ENCODE data around the gene LRRC66.

- TF ChIP-seq ESRRA (IDR thresholded peaks at IDR 0.05; ENCODE audit: borderline replicate concordance, low read length) (no peak), CTCF (IDR thresholded peaks at IDR 0.05) (no peak), SMC3 (IDR thresholded peaks at IDR 0.05) (no peak), CEBPB (IDR thresholded peaks at IDR 0.05) (no peak), PBX3 (IDR thresholded peaks at IDR 0.05) (no peak), POLR2A (IDR thresholded peaks at IDR 0.05; ENCODE audit: low read length) (no peak), EP300 (IDR thresholded peaks at IDR 0.05) (no peak), CHD2 (IDR thresholded peaks at IDR 0.05; ENCODE audit: low read length, partially characterized antibody) (no peak), MAZ (IDR thresholded peaks at IDR 0.05; ENCODE audit: borderline replicate concordance, low read depth, low read length) (no peak), JUNB (IDR thresholded peaks at IDR 0.05) (no peak)
Observed at GRCh38 chr4:51998837-51999236, 21.3 kb downstream of the LRRC66 start.

Measured in A549 (cell line).